ENCODE results near the gene SEC23B. TPM values are rescaled to one million over a fixed set of nuclear protein-coding genes. Genes with fewer than 3 reads are reported as not detected.
A peak's percentile ranks its signal among the peaks of the same experiment; 100 is the strongest.

SEC23B gene
- total and polyA plus RNA-seq, 2 of the 13 experiments (the other 11 are each of a cell fraction or from before 2014, with no cell fraction given): 114 to 120 TPM

DNA sequence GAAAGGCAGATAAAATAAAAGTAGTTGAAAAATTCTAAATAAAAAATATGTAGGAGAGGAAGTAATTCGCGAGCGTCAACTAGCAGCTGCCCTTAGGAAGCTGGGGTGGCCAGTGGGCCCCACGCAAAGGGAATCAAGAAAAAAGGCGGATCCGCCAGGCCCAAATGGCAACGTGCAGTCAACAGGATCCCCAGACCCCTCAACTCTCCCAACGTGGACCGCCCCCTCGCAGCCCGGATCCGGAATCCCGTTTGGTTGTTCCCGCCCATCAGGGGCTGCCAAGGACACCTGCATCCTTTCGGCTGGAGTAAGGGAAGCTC, 41.2 kb upstream of the SEC23B start (continued):
- TF ChIP-seq STAT6 (CRISPR knock-in tag; IDR thresholded peaks at IDR 0.05; ENCODE audit: borderline replicate concordance): 0 out of 2 replicates have a peak, but pooled peaks have one; percentile 18
- no peak for TF ChIP-seq KLF13 (CRISPR knock-in tag; IDR thresholded peaks at IDR 0.05)
- TF ChIP-seq, protein P1, sequence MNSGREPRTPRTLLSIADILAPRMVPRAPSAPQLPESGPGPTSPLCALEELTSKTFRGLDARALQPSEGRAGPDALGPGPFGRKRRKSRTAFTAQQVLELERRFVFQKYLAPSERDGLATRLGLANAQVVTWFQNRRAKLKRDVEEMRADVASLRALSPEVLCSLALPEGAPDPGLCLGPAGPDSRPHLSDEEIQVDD (CRISPR knock-in tag; IDR thresholded peaks at IDR 0.05; ENCODE audit: borderline replicate concordance): no peak
- TF ChIP-seq POLR2A (IDR thresholded peaks at IDR 0.05; ENCODE audit: insufficient read depth in 1 of 2, low read depth in 2 of 2, low read length in 2 of 2): peak; percentile 56 to 73; a peak in 3 of 4 replicates
- TF ChIP-seq SIX1 (CRISPR knock-in tag; IDR thresholded peaks at IDR 0.05; ENCODE audit: borderline replicate concordance): no peak
- peak; percentile 5; the same call in 1 of the 2 replicates for TF ChIP-seq ZBED4 (CRISPR knock-in tag; IDR thresholded peaks at IDR 0.05; ENCODE audit: borderline replicate concordance)
- TF ChIP-seq SPEN (CRISPR knock-in tag; IDR thresholded peaks at IDR 0.05; ENCODE audit: low read depth): no peak
- TF ChIP-seq ZKSCAN8 (CRISPR knock-in tag; IDR thresholded peaks at IDR 0.05; ENCODE audit: borderline replicate concordance): no peak
- TF ChIP-seq HNRNPH1 (optimal IDR thresholded peaks at IDR 0.05; ENCODE audit: low read depth, low read length): peak; percentile 62
- TF ChIP-seq TBX3 (IDR thresholded peaks at IDR 0.05; ENCODE audit: borderline replicate concordance): no peak
- TF ChIP-seq, protein P2, sequence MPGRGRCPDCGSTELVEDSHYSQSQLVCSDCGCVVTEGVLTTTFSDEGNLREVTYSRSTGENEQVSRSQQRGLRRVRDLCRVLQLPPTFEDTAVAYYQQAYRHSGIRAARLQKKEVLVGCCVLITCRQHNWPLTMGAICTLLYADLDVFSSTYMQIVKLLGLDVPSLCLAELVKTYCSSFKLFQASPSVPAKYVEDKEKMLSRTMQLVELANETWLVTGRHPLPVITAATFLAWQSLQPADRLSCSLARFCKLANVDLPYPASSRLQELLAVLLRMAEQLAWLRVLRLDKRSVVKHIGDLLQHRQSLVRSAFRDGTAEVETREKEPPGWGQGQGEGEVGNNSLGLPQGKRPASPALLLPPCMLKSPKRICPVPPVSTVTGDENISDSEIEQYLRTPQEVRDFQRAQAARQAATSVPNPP (CRISPR knock-in tag; IDR thresholded peaks at IDR 0.05): no peak
- TF ChIP-seq SMYD3 (CRISPR knock-in tag; IDR thresholded peaks at IDR 0.05): no peak
- no peak for TF ChIP-seq IKZF1 (IDR thresholded peaks at IDR 0.05)
- TF ChIP-seq, protein P3, sequence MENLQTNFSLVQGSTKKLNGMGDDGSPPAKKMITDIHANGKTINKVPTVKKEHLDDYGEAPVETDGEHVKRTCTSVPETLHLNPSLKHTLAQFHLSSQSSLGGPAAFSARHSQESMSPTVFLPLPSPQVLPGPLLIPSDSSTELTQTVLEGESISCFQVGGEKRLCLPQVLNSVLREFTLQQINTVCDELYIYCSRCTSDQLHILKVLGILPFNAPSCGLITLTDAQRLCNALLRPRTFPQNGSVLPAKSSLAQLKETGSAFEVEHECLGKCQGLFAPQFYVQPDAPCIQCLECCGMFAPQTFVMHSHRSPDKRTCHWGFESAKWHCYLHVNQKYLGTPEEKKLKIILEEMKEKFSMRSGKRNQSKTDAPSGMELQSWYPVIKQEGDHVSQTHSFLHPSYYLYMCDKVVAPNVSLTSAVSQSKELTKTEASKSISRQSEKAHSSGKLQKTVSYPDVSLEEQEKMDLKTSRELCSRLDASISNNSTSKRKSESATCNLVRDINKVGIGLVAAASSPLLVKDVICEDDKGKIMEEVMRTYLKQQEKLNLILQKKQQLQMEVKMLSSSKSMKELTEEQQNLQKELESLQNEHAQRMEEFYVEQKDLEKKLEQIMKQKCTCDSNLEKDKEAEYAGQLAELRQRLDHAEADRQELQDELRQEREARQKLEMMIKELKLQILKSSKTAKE (CRISPR knock-in tag; IDR thresholded peaks at IDR 0.05; ENCODE audit: borderline replicate concordance): no peak
- TF ChIP-seq PHF21A (CRISPR knock-in tag; IDR thresholded peaks at IDR 0.05): no peak
- no peak for TF ChIP-seq HDAC2 (CRISPR knock-in tag; IDR thresholded peaks at IDR 0.05)
- TF ChIP-seq GABPA (IDR thresholded peaks at IDR 0.05; ENCODE audit: low read depth, low read length): peak; percentile 72
- peak; percentile 83 for TF ChIP-seq GABPA (CRISPR knock-in tag; IDR thresholded peaks at IDR 0.05; ENCODE audit: low read depth)
- TF ChIP-seq IRX3 (CRISPR knock-in tag; IDR thresholded peaks at IDR 0.05; ENCODE audit: borderline replicate concordance, low read depth): no peak
- TF ChIP-seq RFXANK (CRISPR knock-in tag; IDR thresholded peaks at IDR 0.05): no peak
